SH-SY5Y (cell line): Measurements from ENCODE around the gene CWH43.

Experiments used
- GATA2 ChIP-seq: IDR thresholded peaks from 2 replicates; pipeline ENCODE4 v1.6.1; 2011; ENCODE audit warnings: mild to moderate bottlenecking, low read depth, low read length
- GATA3 ChIP-seq: IDR thresholded peaks from 2 replicates; pipeline ENCODE4 v1.6.1; 2011; ENCODE audit warnings: low read depth, mild to moderate bottlenecking, low read length, moderate library complexity

CWH43 gene

GRCh38 chr4:48963042-48963679, 22.9 kb upstream of the CWH43 start:
- TF ChIP-seq GATA2 (no peak), GATA3 (no peak)

GRCh38 chr4:48967101-48967500, 19.0 kb upstream of the CWH43 start:
- no peak for TF ChIP-seq GATA2
- no peak for TF ChIP-seq GATA3

GRCh38 chr4:48967631-48968030, 18.4 kb upstream of the CWH43 start:
- TF ChIP-seq GATA2 (no peak), GATA3 (no peak)

GRCh38 chr4:48968814-48969213, 17.3 kb upstream of the CWH43 start:
- TF ChIP-seq GATA3 = no peak
- TF ChIP-seq GATA2 = no peak

- TF ChIP-seq GATA3 (no peak), GATA2 (no peak)
Observed at GRCh38 chr4:48970471-48970921, 15.6 kb upstream of the CWH43 start.

GRCh38 chr4:48974979-48975640, 11.0 kb upstream of the CWH43 start:
- no peak for TF ChIP-seq GATA3
- no peak for TF ChIP-seq GATA2

GRCh38 chr4:48976041-48976440, 10.0 kb upstream of the CWH43 start:
- no peak for TF ChIP-seq GATA2
- TF ChIP-seq GATA3 = no peak

- TF ChIP-seq GATA2 = no peak
- TF ChIP-seq GATA3 = no peak
Observed at GRCh38 chr4:48979914-48980579, 6.0 kb upstream of the CWH43 start.

- TF ChIP-seq GATA2 = no peak
Observed at GRCh38 chr4:48985602-48985975, 486 bp upstream of the CWH43 start.

- no peak for TF ChIP-seq GATA3
- no peak for TF ChIP-seq GATA2
Observed at GRCh38 chr4:48986654-48987164, 634 bp downstream of the CWH43 start.

- TF ChIP-seq GATA3 = no peak
- no peak for TF ChIP-seq GATA2
Observed at GRCh38 chr4:48989461-48990203, 3.6 kb downstream of the CWH43 start.

- TF ChIP-seq GATA3 = no peak
- TF ChIP-seq GATA2 = no peak
Observed at GRCh38 chr4:48991357-48991756, 5.3 kb downstream of the CWH43 start.

GRCh38 chr4:48997962-48998361, 11.9 kb downstream of the CWH43 start:
- TF ChIP-seq GATA3 = no peak
- no peak for TF ChIP-seq GATA2

- TF ChIP-seq GATA2 (no peak), GATA3 (no peak)
Observed at GRCh38 chr4:48998440-48998839, 12.4 kb downstream of the CWH43 start.
